ENCODE measurements around the gene PCSK1N.

DNA sequence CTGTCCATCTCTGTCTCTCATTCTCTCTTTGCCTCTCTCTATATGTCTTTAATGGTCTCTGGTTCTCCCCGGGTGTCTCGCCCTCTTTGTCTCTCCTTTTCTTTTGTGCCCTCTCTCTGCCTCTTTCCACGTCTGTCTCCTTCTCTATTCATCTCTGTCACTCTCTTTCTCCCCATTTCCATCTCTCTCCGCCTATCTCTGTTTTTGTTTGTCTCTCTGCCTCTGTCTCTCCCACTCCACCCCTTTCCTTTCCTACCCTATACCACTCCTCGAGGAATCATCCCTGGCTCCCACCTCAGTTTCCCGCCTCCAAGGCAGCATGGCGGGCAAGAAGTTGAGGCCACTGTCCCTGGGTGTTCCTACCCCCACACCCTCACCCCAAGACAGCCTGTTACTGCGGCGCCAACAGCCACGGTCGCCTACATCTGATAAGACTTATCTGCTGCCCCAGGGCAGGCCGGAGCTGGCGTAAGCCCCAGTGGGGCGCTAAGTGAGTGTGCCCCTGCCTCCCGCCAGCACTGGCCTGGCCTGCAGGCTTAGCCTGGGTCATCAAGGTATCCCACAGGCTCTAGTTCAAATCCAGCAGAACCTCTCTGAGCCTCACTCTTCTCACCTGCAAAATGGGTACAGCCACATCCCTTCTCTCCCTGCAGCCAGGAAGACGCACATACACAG, 49.7 kb downstream of the PCSK1N start:
- TF ChIP-seq GATA3 (IDR thresholded peaks at IDR 0.05; ENCODE audit: low read depth, low read length) (no peak), GATA2 (IDR thresholded peaks at IDR 0.05; ENCODE audit: low read depth, low read length) (no peak)
